22Rv1 (cell line): ENCODE results near the gene KLHL34.

ENCODE experiments used
- CTCF ChIP-seq: fragments of 450-650 bp; IDR thresholded peaks from 2 replicates; pipeline ENCODE4 v1.5.1; 2017; ENCODE audit warnings: mild to moderate bottlenecking
- ZFX ChIP-seq: fragments of 450-650 bp; IDR thresholded peaks from 2 replicates; pipeline ENCODE4 v1.6.1; 2017; ENCODE audit warnings: antibody characterized with exemption, borderline replicate concordance

DNA sequence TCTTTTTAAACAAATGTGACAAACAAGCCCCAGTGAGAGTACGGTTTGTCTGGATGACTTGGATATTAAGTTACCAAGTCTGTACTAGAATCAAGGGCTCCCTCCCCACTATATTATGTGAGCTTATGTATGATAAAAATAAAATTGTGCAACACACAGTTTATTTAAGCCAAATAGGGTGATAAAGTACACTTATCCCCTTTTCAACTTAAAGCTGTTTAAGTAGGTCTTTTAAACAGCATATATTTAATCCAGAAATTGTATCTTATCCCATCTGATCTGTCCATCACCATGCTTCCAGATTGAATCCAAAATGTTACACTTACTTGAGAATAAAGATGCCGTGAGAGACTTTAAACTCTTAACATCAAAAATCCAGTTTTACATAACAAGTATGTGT, 2.0 kb upstream of the KLHL34 start:
- no peak for TF ChIP-seq CTCF
- no peak for TF ChIP-seq ZFX
